GM19324 (cell line): ENCODE measurements around the gene DNAAF1.
A peak's percentile ranks its signal among the peaks of the same experiment; 100 is the strongest.

ENCODE experiments used
- ATAC-seq: cut with Tn5 transposase; IDR thresholded peaks from one replicate; pipeline ENCODE4 v1.9.1; 2021; ENCODE audit warnings: mild to moderate bottlenecking, moderate library complexity; ENCODE audit not compliant: unreplicated experiment, low FRiP score

The DNAAF1 gene

DNA sequence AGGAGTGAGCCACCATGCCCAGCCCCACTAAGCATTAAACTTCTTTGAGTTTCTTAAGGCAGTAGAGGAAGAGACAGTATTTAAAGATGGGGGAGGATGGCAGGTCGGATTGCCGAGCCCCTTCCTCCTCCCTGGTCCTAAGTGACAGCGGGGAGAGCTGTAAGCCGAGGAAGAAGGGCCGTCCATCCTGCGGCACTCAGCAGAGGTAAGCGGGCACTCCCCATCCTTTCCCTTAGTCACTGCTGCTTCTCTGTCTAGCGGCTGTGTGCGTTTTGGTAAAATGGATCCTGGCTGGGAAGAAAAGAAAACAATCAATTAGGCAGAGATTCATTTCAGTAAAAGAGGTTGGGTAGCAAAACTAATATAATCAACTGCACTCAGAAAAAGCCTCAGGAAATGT, 13.9 kb downstream of the DNAAF1 start:
- no peak for ATAC-seq

DNA sequence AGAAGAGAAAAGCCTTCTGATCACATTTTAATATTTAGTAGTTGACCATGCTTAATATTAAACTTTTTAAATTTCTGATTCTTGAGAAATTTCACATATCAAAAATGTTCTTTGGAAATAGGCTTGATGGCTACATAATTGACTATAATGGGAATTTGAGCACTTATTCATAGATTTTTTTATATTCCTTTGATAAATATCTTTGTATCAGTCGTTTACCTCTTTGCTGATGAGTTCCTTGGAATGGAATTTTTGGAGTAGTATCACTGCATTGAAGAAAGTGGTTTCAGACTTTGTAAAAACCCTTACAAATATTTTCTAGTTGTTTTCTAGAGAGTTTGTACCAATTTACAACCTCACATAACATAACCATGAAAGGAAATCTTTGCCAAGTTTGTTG, 14.7 kb downstream of the DNAAF1 start:
- ATAC-seq = no peak

DNA sequence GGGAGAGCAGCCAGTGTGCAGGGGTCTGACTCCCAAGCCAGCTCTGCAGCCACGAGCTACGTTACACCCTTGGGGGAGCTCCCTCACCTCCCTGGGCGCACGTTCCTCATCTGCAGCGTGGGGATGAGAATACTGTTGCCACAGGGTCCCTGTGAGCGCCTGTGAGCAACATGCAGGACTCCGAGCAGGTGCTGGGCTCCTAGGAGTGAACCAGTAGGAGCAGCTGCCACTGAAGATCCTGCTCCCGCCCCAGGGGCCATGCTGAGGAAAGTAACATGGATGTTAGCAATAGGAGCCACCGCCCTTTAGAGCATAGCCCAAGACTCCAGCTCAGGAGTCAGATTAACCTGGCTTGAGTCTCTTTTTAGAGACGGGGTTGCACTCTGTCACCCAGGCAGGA, 15.9 kb downstream of the DNAAF1 start:
- no peak for ATAC-seq

DNA sequence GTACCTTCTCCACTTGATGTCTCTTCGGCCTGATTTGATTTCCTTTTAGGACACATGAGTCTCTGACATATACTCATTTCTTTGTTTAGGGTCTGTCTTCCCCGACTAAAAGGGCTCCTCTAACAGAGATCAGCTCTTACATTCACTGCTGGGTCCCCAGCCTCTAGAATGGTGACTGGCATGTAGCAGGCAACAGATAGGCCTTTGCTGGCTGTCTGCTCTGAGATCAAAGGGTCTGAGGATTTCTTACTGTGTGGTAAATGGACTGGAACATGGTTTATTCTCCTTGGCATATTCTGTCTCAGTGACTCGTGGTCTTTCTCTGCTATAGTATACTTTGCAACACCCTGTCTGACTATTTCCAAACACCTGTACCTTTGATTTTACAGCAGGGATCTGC, 16.7 kb downstream of the DNAAF1 start:
- no peak for ATAC-seq

DNA sequence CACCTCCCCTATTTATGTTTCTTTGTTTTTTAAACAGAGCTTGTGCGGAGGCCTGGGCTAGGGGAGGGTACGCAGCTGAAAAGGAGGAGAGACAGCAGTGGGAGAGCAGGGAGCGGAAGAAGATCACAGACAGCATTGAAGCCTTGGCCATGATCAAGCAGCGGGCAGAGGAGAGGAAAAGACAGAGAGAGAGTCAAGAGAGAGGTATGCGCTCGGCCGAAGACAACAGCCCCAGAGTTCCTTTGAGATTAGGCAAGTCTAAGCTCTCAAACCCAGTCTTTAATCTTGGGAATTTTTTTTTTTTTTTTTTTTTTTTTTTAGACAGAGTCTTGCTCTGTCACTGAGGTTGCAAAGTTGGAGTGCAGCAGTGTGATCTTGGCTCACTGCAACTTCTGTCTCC, 20.6 kb downstream of the DNAAF1 start:
- ATAC-seq = no peak

DNA sequence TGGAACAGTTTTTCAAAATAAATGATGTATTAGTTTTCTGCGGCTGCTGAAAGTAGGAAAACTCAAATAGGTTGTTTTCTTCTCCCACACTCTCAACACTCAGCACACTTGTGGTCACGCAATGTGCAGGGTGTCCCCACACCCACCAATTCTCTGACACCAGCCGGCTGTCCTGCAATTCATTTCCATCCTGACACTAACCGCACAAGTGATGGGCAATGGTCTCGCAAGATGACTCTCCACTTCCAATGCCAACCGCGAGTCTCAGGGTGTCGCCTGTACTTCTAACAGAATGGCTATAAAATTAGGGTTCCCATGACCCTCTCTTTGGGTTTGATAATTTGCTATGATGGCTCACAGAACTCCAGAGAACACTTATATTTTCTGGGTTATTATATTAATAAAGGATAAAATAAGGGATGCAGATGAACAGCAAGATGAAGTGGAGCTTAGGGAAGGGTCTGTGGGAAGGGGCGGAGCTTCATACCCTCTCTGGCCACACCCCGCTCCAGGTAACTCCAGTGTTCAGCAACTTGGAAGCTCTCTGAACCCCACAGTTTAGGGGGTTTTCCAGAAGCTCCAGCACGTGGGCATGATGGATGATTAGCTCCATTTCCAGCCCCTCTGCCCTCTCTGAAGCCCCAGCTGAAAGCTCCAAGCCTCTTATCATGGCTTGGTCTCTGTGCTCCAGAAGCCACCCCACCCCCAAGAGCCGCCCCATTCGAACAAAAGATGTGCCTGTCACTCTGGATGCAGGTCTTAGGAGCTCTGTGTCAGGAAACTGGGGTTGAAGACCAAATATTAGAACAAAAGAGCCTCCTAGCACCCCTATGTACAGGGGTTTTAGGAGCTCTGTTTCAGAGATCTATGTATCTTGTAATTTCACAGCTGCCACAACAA, 21.9 kb downstream of the DNAAF1 start:
- ATAC-seq = no peak

DNA sequence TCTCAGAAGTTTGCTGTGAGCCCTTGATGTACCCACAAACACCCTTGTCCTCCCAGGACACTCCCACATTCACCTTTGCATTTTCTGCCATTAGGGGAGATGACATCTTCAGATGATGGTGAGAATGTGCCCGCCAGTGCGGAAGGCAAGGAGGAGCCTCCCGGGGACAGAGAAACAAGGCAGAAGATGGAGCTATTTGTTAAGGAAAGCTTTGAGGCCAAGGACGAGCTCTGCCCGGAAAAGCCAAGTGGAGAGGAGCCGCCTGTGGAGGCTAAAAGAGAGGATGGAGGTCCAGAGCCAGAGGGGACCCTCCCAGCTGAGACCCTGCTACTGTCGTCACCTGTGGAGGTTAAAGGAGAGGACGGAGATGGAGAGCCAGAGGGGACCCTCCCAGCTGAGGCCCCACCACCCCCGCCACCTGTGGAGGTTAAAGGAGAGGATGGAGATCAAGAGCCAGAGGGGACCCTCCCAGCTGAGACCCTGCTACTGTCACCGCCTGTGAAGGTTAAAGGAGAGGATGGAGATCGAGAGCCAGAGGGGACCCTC, 24.7 kb downstream of the DNAAF1 start:
- no peak for ATAC-seq

DNA sequence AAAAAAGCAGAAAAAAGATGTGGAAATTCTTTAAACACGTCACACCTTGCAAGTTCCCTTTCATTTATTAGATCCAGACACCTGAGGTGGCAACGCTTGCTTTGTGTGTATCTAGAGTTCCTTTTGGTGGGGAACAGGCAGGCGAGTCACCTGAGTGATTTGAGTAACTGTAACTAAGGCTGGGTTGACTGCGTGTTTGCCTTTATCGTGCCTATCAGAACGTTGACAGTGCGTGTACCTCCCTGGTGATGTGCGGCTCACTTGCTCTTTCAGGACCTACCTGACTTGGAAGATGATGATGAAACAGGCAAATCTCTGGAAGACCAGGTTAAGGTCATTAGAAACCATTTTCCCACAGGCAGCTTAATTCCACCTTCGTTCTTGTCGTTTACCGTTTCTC, 29.3 kb downstream of the DNAAF1 start:
- no peak for ATAC-seq

DNA sequence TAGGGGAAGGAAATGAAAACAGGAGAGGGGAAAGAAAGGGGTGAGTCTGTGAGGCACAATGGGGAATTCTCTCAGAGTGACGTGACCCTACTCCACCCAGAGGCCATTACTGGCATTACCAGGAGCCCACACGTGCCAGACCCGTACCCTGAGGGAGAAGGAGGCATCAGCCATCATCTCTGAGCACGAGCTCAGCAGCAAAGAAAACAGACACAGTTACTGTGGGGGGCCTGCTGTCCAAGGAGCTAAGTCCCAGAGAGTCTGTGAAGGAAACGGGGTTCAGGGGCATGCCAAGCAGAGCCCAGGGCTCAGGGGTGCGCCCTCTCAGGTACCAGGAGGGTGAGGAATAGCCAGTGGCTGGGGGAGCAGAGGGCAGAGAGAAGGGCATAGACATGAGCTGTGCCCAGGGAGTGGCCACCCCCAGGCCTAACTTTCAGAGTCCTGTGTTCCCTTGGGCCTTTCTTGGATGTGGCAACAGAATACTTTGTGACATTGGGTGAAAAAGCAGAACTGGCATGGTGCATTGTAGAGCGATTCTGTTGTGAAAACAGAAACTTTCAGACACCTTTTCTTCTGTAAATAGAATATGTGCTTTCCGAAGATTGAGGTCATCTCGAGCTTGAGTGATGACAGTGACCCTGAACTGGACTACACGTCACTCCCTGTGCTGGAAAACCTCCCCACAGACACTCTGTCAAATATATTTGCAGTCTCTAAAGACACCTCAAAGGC, 30.4 kb downstream of the DNAAF1 start:
- ATAC-seq = peak; percentile 57

DNA sequence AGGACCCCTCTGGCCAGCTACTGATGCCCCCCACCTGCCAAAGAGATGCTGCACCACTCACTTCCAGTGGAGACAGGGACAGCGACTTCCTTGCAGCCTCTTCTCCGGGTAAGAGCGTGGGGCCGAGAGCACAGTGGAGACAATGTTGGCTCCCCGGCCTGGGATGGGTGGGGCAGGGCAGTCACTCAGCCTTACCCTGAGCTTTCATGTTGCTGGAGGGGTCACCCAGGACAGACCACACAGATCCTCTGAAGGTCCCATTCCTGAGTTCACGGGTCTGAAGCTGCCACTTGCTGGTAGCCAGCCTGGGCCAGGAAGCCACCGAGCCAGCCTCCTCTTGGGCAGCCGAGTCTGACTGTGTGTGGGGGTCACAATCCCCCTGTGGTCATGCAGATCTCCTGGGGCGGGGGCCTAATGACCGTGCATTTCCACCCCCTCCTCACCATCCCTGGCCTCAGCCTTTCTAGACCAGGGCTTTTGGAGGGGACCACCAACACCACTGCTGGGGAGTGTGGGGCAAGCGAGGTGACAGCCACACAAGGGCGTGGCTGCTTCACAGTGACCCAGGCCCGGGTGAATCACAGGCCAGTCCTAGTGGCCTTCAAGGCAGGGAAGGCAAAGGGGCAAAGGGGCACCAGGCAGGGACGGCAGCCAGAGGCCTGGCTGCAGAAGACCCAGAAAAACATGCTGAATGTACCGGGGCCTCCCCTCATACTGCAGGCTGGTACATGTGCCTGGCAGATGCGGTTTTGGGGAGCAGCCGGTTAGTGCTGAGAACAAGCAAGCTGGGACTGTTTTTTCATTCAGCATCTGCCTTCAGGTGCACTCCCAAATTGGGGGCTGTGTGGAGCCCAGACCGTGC, 31.3 kb downstream of the DNAAF1 start:
- no peak for ATAC-seq

DNA sequence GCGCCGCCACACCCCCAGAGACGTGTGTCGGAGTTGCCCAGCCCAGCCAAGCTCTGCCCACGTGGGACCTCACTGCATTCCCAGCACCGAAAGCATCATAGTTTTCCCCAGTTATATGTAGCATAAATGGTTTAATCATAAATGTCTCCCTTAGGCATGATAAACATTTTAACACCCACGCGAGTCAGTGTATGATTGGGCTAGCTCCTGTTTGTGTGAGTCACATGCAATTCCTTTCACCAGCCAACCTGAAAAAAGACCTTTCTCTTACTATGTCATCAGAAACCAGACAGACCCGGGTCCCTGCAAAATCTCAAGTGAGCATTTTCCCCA, 32.6 kb downstream of the DNAAF1 start:
- ATAC-seq = no peak

DNA sequence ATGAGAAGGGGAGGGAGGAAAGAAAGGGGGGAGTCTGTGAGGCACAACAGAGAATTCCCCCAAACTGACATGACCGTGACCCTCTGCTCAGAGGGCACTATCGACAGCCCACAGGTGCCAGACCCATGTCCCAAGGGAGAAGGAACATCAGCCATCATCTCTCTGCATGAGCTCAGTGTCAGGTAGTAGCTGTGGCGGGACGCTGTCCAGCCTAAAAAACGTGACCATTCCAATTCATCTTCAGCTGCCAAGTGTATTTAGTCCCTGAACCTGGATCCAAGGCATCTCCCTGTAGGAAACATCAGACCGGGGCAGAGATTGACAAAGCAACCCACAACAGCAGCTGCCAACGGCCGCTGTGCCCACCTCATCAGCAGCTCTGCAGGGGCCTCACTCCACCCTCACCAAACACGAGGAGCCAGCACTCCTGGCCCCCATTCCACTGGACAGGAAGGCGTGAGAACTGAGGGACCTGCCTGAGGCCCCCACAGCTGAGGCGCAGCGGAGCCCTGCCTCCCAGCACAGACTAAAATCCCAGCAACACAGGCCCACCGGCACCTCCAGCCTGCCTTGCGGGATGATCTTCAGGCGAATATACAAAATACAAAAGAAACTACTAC, 33.1 kb downstream of the DNAAF1 start:
- ATAC-seq = no peak

DNA sequence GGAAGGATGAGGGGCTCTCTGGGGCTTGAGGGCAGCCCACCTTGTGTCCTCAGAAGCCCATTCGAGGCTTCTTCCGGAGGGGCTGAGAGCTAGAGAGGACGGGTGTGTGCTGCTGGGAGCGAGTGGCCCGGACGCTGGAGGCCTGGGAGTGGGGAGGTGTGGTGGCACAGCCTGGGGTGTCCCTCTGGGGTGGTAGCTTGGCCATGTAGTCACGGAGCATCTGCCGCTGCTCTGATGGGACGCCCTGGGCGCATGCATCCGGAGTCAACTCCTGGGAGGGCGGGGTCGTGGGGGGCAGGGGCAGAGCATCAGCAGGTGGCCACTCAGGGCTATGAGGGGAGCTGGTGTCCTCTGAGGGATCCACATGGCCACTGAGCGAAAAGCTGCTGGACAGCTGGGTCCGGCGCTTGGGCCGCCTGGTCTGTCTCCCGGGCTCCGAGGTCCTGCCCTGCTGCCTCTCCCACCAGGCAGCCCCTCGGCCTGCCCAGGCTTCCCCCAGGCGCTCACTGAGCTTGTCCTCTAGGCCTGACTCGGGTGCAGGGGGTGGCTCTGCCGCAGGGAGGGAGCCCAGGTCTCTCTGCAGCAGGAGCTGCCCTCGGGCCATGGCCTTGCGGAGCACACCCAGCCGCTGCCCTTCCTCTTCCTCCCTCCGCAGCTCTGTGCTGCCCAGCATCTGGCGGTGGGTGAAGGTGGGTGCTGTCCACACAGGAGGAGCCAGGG, 33.9 kb downstream of the DNAAF1 start:
- ATAC-seq = no peak

DNA sequence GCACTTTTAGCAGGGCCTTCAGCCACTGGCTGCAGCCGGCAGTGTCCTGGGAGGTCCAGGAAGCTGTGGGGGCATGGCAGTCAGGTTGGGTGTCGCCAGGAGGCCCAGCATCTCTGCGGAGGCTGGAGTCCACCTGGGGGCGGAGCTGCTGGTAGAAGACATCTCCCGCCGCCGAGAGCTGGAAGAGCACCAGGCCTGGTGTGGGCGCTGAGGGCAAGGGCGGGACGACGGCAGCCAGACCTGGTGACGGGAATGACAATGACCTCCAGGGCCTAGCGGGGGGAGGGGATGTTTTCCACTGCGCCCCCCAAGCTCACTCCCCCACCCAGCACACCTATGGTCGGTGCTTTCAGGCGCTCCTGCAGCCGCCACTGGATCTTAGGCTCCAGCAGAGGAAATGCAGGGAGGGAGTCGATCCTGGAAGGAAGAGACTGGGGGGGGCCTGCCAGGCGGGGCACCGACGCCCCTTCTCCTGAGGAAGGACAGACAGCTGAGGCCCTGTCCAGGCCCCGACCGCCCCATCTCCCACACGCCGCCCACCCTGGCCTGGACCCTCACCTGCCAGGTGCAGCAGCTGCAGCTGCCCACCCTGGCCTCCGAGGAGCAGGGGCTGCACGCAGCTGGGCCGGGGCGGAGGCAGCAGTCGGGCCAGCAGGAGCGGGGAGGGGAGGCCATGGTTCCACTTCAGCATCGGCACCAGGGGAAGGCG, 34.7 kb downstream of the DNAAF1 start:
- no peak for ATAC-seq

DNA sequence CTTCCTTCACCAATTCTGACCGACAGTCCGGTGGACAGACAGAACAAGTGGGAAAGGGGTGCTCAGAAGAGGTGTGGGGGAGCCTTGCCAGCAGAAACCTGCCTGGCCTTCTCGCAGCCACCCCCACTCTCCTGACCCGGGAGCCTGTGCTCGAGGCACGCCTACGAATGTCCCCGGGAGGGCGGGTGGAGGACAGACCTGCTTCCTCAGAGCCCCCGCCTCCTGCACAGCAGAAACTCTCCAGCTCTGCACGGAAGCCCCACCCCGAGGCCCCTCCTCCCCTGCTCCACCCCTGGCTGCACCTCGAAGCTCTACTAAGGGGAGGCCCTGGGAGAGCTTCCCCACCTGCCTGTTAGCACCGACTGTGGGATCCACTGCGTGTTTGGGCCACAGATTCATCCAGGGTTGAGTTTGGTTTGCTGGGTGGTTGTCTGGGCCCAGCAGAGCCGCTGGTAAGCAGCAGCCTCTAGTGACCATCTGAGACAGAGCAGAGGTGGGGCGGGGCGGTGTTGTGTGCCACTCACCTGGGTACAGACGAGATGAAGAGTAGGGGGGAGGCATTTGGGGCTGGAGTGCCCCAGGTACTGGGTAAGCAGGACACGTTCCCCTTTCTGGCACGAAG, 35.5 kb downstream of the DNAAF1 start:
- no peak for ATAC-seq

DNA sequence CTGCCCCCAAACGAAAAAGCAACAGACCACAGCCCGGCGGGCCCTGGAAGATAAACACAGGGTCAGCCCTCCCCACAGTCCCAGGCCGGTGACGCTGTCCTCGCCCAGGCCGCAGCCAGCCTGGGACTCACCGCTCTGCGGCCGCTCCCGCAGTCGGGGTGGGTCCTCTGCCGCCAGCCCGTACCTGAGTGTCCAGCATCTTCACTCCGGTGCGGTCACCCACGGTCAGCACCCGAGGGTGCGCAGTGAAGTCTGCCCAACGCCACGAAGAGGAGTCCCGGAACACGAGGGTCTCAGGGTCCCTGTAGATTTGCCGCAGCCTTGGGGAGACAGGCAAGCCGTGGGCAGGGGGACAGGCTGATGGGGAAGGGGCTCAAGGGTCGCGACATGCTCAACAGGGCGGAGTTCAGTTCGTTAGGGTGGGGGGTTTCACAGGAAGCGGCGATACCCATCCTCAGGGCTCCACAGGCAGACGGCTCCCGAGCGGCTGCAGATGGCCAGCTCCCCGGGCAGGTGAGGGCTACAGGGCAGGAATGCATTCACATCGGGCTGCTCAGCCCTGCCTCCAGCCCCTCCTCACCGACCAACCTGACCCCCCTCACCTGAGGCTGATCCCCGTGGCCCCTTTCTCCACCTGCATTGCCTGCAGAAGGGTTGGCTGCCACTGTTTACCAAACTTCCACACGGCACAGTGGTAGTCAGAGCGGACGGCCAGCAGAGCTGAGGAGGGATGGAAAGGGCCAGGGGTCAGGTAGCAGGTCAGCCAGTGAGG, 36.2 kb downstream of the DNAAF1 start:
- no peak for ATAC-seq

DNA sequence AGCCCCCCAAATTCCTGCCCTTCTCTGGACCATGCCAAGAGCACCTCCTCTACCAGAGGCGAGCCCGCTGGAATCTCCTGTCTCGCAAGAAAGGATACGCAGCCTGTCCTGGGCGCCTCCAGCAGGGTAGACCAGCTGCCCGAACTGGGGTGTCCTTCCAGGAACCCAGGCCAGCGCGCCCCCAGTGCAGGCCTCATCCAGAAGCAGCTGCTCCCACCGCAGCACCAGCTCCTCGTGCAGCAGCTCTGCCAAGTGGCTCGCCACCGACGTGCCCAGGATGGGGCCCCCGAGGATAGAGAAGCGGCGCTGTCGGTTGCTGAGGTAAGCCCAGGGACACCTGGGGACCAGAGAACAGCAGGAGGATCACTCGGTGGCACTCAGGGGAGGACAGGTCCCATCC, 37.0 kb downstream of the DNAAF1 start:
- no peak for ATAC-seq
